Measurements from ENCODE around the gene RBM24.

- TF ChIP-seq, protein P1, sequence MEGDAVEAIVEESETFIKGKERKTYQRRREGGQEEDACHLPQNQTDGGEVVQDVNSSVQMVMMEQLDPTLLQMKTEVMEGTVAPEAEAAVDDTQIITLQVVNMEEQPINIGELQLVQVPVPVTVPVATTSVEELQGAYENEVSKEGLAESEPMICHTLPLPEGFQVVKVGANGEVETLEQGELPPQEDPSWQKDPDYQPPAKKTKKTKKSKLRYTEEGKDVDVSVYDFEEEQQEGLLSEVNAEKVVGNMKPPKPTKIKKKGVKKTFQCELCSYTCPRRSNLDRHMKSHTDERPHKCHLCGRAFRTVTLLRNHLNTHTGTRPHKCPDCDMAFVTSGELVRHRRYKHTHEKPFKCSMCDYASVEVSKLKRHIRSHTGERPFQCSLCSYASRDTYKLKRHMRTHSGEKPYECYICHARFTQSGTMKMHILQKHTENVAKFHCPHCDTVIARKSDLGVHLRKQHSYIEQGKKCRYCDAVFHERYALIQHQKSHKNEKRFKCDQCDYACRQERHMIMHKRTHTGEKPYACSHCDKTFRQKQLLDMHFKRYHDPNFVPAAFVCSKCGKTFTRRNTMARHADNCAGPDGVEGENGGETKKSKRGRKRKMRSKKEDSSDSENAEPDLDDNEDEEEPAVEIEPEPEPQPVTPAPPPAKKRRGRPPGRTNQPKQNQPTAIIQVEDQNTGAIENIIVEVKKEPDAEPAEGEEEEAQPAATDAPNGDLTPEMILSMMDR (IDR thresholded peaks at IDR 0.05; ENCODE audit: poor library complexity) = no peak
- TF ChIP-seq EZH2 (IDR thresholded peaks at IDR 0.05; ENCODE audit: borderline replicate concordance) (peak; percentile 43), EZH2phosphoT487 (IDR thresholded peaks at IDR 0.05; ENCODE audit: low read depth, severe bottlenecking, unreplicated experiment) (no peak)
Observed at GRCh38 chr6:17281497-17282481, 628 bp downstream of the RBM24 start.
